Vagina (tissue), 2 donors: ENCODE measurements around the gene DCT. TPM values are rescaled to one million over a fixed set of nuclear protein-coding genes. Genes with fewer than 3 reads are reported as not detected.

ENCODE experiments used
- DNase-seq, 2 donors: peaks; one replicate each; pipeline ENCODE4 v3.0.0-alpha.2; 2017; ENCODE audit errors: extremely low spot score in 2 of 2
- H3K27ac ChIP-seq: fragments of 200-600 bp; sonication (generic); one replicate; pipeline ENCODE4 v1.5.1; 2019
- H3K27me3 ChIP-seq: fragments of 200-600 bp; sonication (generic); one replicate; pipeline ENCODE4 v1.5.1; 2019
- H3K36me3 ChIP-seq, 2 donors: fragments of 200-600 bp; sonication (generic); one replicate each; pipeline ENCODE4 v1.5.1; 2017 to 2019
- H3K4me1 ChIP-seq: fragments of 200-600 bp; sonication (generic); one replicate; pipeline ENCODE4 v1.5.1; 2019
- H3K4me3 ChIP-seq, 2 donors: fragments of 200-600 bp; sonication (generic); 1 replicate in 1 of 2; 2 replicates in 1 of 2; pipeline ENCODE4 v1.5.1; 2016 to 2019
- H3K9me3 ChIP-seq: fragments of 200-600 bp; sonication (generic); one replicate; pipeline ENCODE4 v1.5.1; 2019
- CTCF ChIP-seq, 3 experiments: fragments of 450-650 bp in 2 of 3; fragments of 200-600 bp in 1 of 3; sonication (generic) in 1 of 3; IDR thresholded peaks; one replicate each; pipeline ENCODE4 v1.5.1; 2017 to 2019; ENCODE audit warnings: antibody characterized with exemption in 3 of 3, mild to moderate bottlenecking in 2 of 3, moderate library complexity in 2 of 3
- POLR2A ChIP-seq, 2 donors: fragments of 450-650 bp; IDR thresholded peaks; one replicate each; pipeline ENCODE4 v1.6.1; 2017; ENCODE audit warnings: antibody characterized with exemption in 2 of 2, mild to moderate bottlenecking in 2 of 2, moderate library complexity in 2 of 2
- POLR2AphosphoS5 ChIP-seq, 2 donors: sonication (generic); formaldehyde crosslinking; IDR thresholded peaks; one replicate each; pipeline ENCODE4 v1.9.0; 2017; ENCODE audit warnings: antibody characterized with exemption in 2 of 2, mild to moderate bottlenecking in 2 of 2, low read depth in 1 of 2; ENCODE audit not compliant: insufficient read depth in 1 of 2
- intact Hi-C: fragments of 100-400 bp; cut with DNase I; formaldehyde crosslinking; loops from one replicate; pipeline ENCODE4 v1.15.1; 2023
- total RNA-seq: library from RNA; depleted of rRNA; stranded (reverse); fragments of >200 nt; gene quantifications from one replicate; pipeline ENCODE4 v1.2.3, GENCODE V29; 2016

Gene DCT
- total RNA-seq, 1 donor from 2014 or later: not detected

GRCh38 chr13:94459116-94459515 lies 20.4 kb downstream of the DCT start:
- H3K36me3 ChIP-seq: no peaks in the 10 kb centered on the region
- H3K27ac ChIP-seq: no peak overlapping the region
- intact Hi-C loops: no loop called here
- H3K4me1 ChIP-seq: no peaks in the 10 kb centered on the region
- no peak for TF ChIP-seq POLR2A (IDR thresholded peaks at IDR 0.05)
- H3K27me3 ChIP-seq: no peaks in the 10 kb centered on the region
- H3K9me3 ChIP-seq: no peaks in the 10 kb centered on the region
- DNase-seq: no peak
- no peak overlapping the region for H3K4me3 ChIP-seq

GRCh38 chr13:94455414-94455813 lies 24.1 kb downstream of the DCT start:
- intact Hi-C loops: no loop called here
- TF ChIP-seq POLR2A (IDR thresholded peaks at IDR 0.05) (no peak), POLR2AphosphoS5 (IDR thresholded peaks at IDR 0.05; ENCODE audit: insufficient read depth in 1 of 2, low read depth in 1 of 2) (no peak), CTCF (IDR thresholded peaks at IDR 0.05) (no peak)

GRCh38 chr13:94454906-94455305 lies 24.6 kb downstream of the DCT start:
- no peak overlapping the region for H3K27ac ChIP-seq

More at GRCh38 chr13:94455414-94455813, 24.1 kb downstream of the DCT start:
- DNase-seq: no peak
- H3K27ac ChIP-seq: no peak overlapping the region
- no peaks in the 10 kb centered on the region for H3K9me3 ChIP-seq
- H3K4me1 ChIP-seq: no peaks in the 10 kb centered on the region
- no peaks in the 10 kb centered on the region for H3K27me3 ChIP-seq
- no peak overlapping the region for H3K4me3 ChIP-seq
- no peaks in the 10 kb centered on the region for H3K36me3 ChIP-seq

GRCh38 chr13:94454334-94454733 lies 25.1 kb downstream of the DCT start:
- no peak for DNase-seq
- no peaks in the 10 kb centered on the region for H3K27me3 ChIP-seq
- intact Hi-C loops: no loop called here
- no peak overlapping the region for H3K4me3 ChIP-seq
- no peaks in the 10 kb centered on the region for H3K36me3 ChIP-seq
- no peaks in the 10 kb centered on the region for H3K4me1 ChIP-seq
- no peak for TF ChIP-seq CTCF (IDR thresholded peaks at IDR 0.05)
- TF ChIP-seq POLR2AphosphoS5 (IDR thresholded peaks at IDR 0.05; ENCODE audit: insufficient read depth in 1 of 2, low read depth in 1 of 2): no peak
- TF ChIP-seq POLR2A (IDR thresholded peaks at IDR 0.05): no peak
- no peaks in the 10 kb centered on the region for H3K9me3 ChIP-seq
- no peak overlapping the region for H3K27ac ChIP-seq

More at GRCh38 chr13:94454906-94455305, 24.6 kb downstream of the DCT start:
- no peak overlapping the region for H3K4me3 ChIP-seq
- DNase-seq: no peak
- no peak for TF ChIP-seq POLR2A (IDR thresholded peaks at IDR 0.05)
- no peak for TF ChIP-seq CTCF (IDR thresholded peaks at IDR 0.05)
- TF ChIP-seq POLR2AphosphoS5 (IDR thresholded peaks at IDR 0.05; ENCODE audit: insufficient read depth in 1 of 2, low read depth in 1 of 2): no peak
- no peaks in the 10 kb centered on the region for H3K27me3 ChIP-seq
- no peaks in the 10 kb centered on the region for H3K9me3 ChIP-seq
- no peaks in the 10 kb centered on the region for H3K4me1 ChIP-seq
- intact Hi-C loops: no loop called here
- H3K36me3 ChIP-seq: no peaks in the 10 kb centered on the region

- no peaks in the 10 kb centered on the region for H3K4me1 ChIP-seq
- H3K9me3 ChIP-seq: no peaks in the 10 kb centered on the region
- no peaks in the 10 kb centered on the region for H3K36me3 ChIP-seq
- no peaks in the 10 kb centered on the region for H3K27me3 ChIP-seq
- TF ChIP-seq POLR2AphosphoS5 (IDR thresholded peaks at IDR 0.05; ENCODE audit: insufficient read depth in 1 of 2, low read depth in 1 of 2) (no peak), CTCF (IDR thresholded peaks at IDR 0.05) (no peak)
- no peak for DNase-seq
- intact Hi-C loops: no loop called here
- no peak overlapping the region for H3K27ac ChIP-seq
- no peak overlapping the region for H3K4me3 ChIP-seq
These were observed 34.7 kb downstream of the DCT start for GRCh38 chr13:94444826-94445225.
